Neural cell (in vitro differentiated cells): ENCODE measurements around the gene FSIP1. TPM values are rescaled to one million over a fixed set of nuclear protein-coding genes. Genes with fewer than 3 reads are reported as not detected.

Experiments
- H2AFZ ChIP-seq: fragments of 200-600, 300-800 bp; sonication (generic), shearing (Covaris generic); 2 replicates; pipeline ENCODE4 v1.6.0; 2014; ENCODE audit warnings: low read depth, mild to moderate bottlenecking, antibody characterized with exemption, low read length, moderate library complexity
- H3F3A ChIP-seq: fragments of 200-600 bp; shearing (Covaris generic); 2 replicates; pipeline ENCODE4 v1.6.1; 2016; ENCODE audit warnings: mild to moderate bottlenecking, moderate library complexity, mixed read lengths, antibody characterized with exemption, low read length; ENCODE audit not compliant: insufficient read depth, poor library complexity, severe bottlenecking
- H3K27ac ChIP-seq: fragments of 200-600, 300-800 bp; sonication (generic), shearing (Covaris generic); 2 replicates; pipeline ENCODE4 v1.5.1; 2014; ENCODE audit warnings: mild to moderate bottlenecking, low read length, moderate library complexity
- H3K27me3 ChIP-seq: fragments of 300-800, 200-600 bp; sonication (generic), shearing (Covaris generic); 2 replicates; pipeline ENCODE4 v1.6.0; 2014; ENCODE audit warnings: mild to moderate bottlenecking, low read depth, low read length, moderate library complexity; ENCODE audit not compliant: insufficient read depth
- H3K36me3 ChIP-seq: fragments of 300-800, 200-600 bp; sonication (generic), shearing (Covaris generic); 2 replicates; pipeline ENCODE4 v1.5.1; 2014; ENCODE audit warnings: mild to moderate bottlenecking, antibody characterized with exemption, low read length, moderate library complexity; ENCODE audit not compliant: insufficient read depth
- H3K4me2 ChIP-seq: fragments of 300-800, 200-600 bp; sonication (generic), shearing (Covaris generic); 2 replicates; pipeline ENCODE4 v1.6.0; 2014; ENCODE audit warnings: mild to moderate bottlenecking, low read length
- H3K4me3 ChIP-seq: fragments of 300-800, 200-600 bp; sonication (generic), shearing (Covaris generic); 2 replicates; pipeline ENCODE4 v1.5.1; 2014; ENCODE audit warnings: mild to moderate bottlenecking, low read length, moderate library complexity
- H3K79me2 ChIP-seq: fragments of 200-600 bp; shearing (Covaris generic); replicated peaks from 2 replicates; pipeline ENCODE4 v1.6.0; 2014; ENCODE audit warnings: mild to moderate bottlenecking, low read length, moderate library complexity; ENCODE audit not compliant: insufficient read depth
- H3K9ac ChIP-seq: fragments of 300-800, 200-600 bp; sonication (generic), shearing (Covaris generic); 2 replicates; pipeline ENCODE4 v1.6.1; 2016; ENCODE audit warnings: mild to moderate bottlenecking, low read length, mixed read lengths
- H3K9me2 ChIP-seq: fragments of 200-600 bp; shearing (Covaris generic); 2 replicates; pipeline ENCODE4 v1.6.1; 2016; ENCODE audit warnings: mild to moderate bottlenecking, low read length, mixed read lengths; ENCODE audit not compliant: insufficient read depth
- H3K9me3 ChIP-seq: fragments of 200-600, 300-800 bp; sonication (generic), shearing (Covaris generic); 2 replicates; pipeline ENCODE4 v1.6.1; 2016; ENCODE audit warnings: mild to moderate bottlenecking, mixed run types, low read length, moderate library complexity, mixed read lengths
- H4K20me1 ChIP-seq: fragments of 200-600 bp; shearing (Covaris generic); 2 replicates; pipeline ENCODE4 v1.6.1; 2016; ENCODE audit warnings: mild to moderate bottlenecking, mixed run types; ENCODE audit not compliant: insufficient read depth
- CTCF ChIP-seq: fragments of 450-650 bp; IDR thresholded peaks from 2 replicates; pipeline ENCODE4 v1.5.1; 2014; ENCODE audit warnings: antibody characterized with exemption, mild to moderate bottlenecking, moderate library complexity; ENCODE audit not compliant: poor library complexity, severe bottlenecking
- EP300 ChIP-seq: fragments of 450-650 bp; conservative IDR thresholded peaks from 2 replicates; pipeline ENCODE4 v1.6.1; 2014; ENCODE audit warnings: antibody characterized with exemption, mild to moderate bottlenecking, moderate library complexity; ENCODE audit not compliant: poor library complexity, severe bottlenecking
- EZH2 ChIP-seq: fragments of 200-600, 300-800 bp; shearing (Covaris generic), sonication (generic); IDR thresholded peaks from 2 replicates; pipeline ENCODE4 v1.6.1; 2014; ENCODE audit warnings: antibody characterized with exemption, low read length, borderline replicate concordance, mild to moderate bottlenecking; ENCODE audit not compliant: insufficient read depth, poor library complexity, severe bottlenecking
- MXI1 ChIP-seq: fragments of 450-650 bp; conservative IDR thresholded peaks from 2 replicates; pipeline ENCODE4 v1.6.1; 2014; ENCODE audit warnings: antibody characterized with exemption, mild to moderate bottlenecking; ENCODE audit not compliant: poor library complexity, severe bottlenecking
- POLR2AphosphoS5 ChIP-seq: IDR thresholded peaks from 2 replicates; pipeline ENCODE4 v1.6.1; 2012
- RAD21 ChIP-seq: fragments of 450-650 bp; conservative IDR thresholded peaks from 2 replicates; pipeline ENCODE4 v1.6.1; 2014; ENCODE audit warnings: antibody characterized with exemption, mild to moderate bottlenecking, moderate library complexity
- REST ChIP-seq: IDR thresholded peaks from 2 replicates; pipeline ENCODE4 v1.6.1; 2012; ENCODE audit warnings: borderline replicate concordance
- SMC3 ChIP-seq: fragments of 450-650 bp; conservative IDR thresholded peaks from 2 replicates; pipeline ENCODE4 v1.6.1; 2014; ENCODE audit warnings: antibody characterized with exemption, mild to moderate bottlenecking, moderate library complexity; ENCODE audit not compliant: poor library complexity
- TAF1 ChIP-seq: IDR thresholded peaks from 2 replicates; pipeline ENCODE4 v1.6.1; 2012; ENCODE audit warnings: low read depth
- polyA plus RNA-seq: library from polyadenylated mRNA; depleted of rRNA; stranded (reverse); fragments of >200 nt; gene quantifications from 2 replicates; pipeline ENCODE4 v1.2.3, GENCODE V29; 2014

Gene FSIP1
- polyA plus RNA-seq, 1 donor from 2014 or later, result 3.8 TPM

- Histone ChIP-seq H3K79me2 (no peaks in the 10 kb centered on the region), H3K9me2 (no peaks in the 10 kb centered on the region), H3K9ac (no peak overlapping the region), H3K36me3 (no peaks in the 10 kb centered on the region), H3F3A (no peaks in the 10 kb centered on the region), H3K4me3 (no peak overlapping the region), H3K27ac (no peak overlapping the region), H2AFZ (no peak overlapping the region), H3K27me3 (no peaks in the 10 kb centered on the region), H3K9me3 (no peaks in the 10 kb centered on the region), H3K4me2 (no peak overlapping the region), H4K20me1 (no peaks in the 10 kb centered on the region)
- no peak for TF ChIP-seq EZH2
- no peak for TF ChIP-seq MXI1
- no peak for TF ChIP-seq EP300
- no peak for TF ChIP-seq RAD21
- no peak for TF ChIP-seq REST
- TF ChIP-seq TAF1, result no peak
- TF ChIP-seq POLR2AphosphoS5, result no peak
- TF ChIP-seq SMC3, result no peak
- TF ChIP-seq CTCF, result no peak
Measured at GRCh38 chr15:39638041-39638440, 144.6 kb downstream of the FSIP1 start.

- no peak overlapping the region for H2AFZ ChIP-seq
- H3F3A ChIP-seq, result no peaks in the 10 kb centered on the region
- H3K4me2 ChIP-seq, result no peak overlapping the region
- no peak overlapping the region for H3K9ac ChIP-seq
- no peaks in the 10 kb centered on the region for H3K9me2 ChIP-seq
- no peak overlapping the region for H3K4me3 ChIP-seq
- H3K9me3 ChIP-seq, result no peaks in the 10 kb centered on the region
- no peaks in the 10 kb centered on the region for H3K27me3 ChIP-seq
- TF ChIP-seq POLR2AphosphoS5 (no peak), RAD21 (no peak), EZH2 (no peak), EP300 (no peak), REST (no peak), MXI1 (no peak), CTCF (no peak), TAF1 (no peak), SMC3 (no peak)
- H3K79me2 ChIP-seq, result no peaks in the 10 kb centered on the region
- H3K27ac ChIP-seq, result no peak overlapping the region
- no peaks in the 10 kb centered on the region for H4K20me1 ChIP-seq
- H3K36me3 ChIP-seq, result no peaks in the 10 kb centered on the region
Measured at GRCh38 chr15:39631357-39631756, 151.3 kb downstream of the FSIP1 start.
